ENCODE data around the gene ZNF319. TPM values are rescaled to one million over a fixed set of nuclear protein-coding genes. Genes with fewer than 3 reads are reported as not detected.
A peak's percentile ranks its signal among the peaks of the same experiment; 100 is the strongest.

ZNF319 gene
- polyA plus RNA-seq, 1 experiment = 4.7 TPM

DNA sequence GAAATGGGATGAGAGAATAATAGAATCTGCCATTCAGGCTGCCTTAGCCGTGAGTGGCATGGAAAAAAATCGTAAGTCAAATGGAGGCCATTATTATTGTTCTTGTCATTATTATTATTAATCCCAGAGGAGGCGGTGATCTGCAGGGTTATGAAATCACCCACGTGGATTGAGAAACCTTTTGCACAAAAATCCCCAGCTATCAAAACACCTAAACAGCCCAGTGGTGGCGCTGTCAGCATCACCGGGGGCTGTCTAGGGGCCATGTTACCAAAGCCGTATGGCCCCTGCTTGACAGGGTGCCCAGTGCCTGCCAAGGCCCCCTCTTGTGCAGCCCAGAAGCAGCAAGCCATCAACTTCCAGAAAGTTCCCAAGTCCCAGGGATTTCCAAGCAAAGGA is 54.7 kb downstream of the ZNF319 start:
- ChIA-PET CTCF (no interaction called here), POLR2A (no interaction called here)
- no peak for DNase-seq (ENCODE audit: low read depth, low spot score)
- peaks cover 14% of the 10 kb centered on the region for H3K27me3 ChIP-seq (ENCODE audit: control insufficient read depth, insufficient read depth, low read length)
- no peak overlapping the region for H3K4me3 ChIP-seq (ENCODE audit: low read depth, low read length)
- TF ChIP-seq, protein P1, sequence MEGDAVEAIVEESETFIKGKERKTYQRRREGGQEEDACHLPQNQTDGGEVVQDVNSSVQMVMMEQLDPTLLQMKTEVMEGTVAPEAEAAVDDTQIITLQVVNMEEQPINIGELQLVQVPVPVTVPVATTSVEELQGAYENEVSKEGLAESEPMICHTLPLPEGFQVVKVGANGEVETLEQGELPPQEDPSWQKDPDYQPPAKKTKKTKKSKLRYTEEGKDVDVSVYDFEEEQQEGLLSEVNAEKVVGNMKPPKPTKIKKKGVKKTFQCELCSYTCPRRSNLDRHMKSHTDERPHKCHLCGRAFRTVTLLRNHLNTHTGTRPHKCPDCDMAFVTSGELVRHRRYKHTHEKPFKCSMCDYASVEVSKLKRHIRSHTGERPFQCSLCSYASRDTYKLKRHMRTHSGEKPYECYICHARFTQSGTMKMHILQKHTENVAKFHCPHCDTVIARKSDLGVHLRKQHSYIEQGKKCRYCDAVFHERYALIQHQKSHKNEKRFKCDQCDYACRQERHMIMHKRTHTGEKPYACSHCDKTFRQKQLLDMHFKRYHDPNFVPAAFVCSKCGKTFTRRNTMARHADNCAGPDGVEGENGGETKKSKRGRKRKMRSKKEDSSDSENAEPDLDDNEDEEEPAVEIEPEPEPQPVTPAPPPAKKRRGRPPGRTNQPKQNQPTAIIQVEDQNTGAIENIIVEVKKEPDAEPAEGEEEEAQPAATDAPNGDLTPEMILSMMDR (IDR thresholded peaks at IDR 0.05; ENCODE audit: low read depth, low read length) = peak; percentile 21; the same call in 1 of the 2 replicates
- H3K27ac ChIP-seq (ENCODE audit: low read depth, low read length) = no peak overlapping the region
- no peaks in the 10 kb centered on the region for H3K9me3 ChIP-seq (ENCODE audit: control insufficient read depth, insufficient read depth, low read length)

DNA sequence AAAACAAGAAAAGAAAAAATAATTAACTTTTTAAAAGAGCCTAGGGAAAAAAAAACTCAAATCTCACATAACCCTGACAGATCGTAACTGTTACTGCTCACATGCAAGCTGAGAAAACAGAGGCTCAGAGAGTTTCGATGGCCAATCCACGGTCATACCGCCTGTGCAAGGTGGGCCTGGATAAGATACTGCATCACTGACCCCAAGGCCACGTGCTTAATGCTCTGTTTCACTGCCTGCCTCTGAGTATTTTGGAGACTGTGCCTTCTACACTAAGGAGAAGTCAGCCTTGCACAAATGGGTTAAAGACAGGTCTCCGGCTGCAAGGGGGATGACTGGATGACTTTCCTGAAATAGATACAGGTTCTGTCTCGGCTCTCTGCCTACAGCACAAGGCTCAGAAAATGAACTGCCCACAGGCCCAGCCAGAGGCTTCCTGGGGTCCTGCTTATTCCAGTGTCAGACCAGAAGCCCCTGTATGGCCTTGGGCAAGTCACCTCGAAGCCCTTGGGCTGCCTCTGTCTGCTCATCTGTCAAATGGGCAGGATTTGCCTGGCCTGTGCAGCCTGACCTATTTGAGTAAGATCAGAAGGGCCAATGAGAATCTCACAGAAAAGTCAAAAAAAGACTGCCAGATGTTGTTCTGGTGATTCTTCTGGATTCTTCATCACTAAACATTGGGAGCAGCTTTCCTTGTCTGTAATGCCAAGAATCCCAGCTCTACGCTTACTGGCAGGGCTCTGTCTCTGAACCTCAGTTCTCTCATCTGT is 55.3 kb downstream of the ZNF319 start:
- ChIA-PET POLR2A (interaction anchor here (0.7 kb wide), 1 partner anchor 51 kb away, joined by 4 read pairs; no protein-coding TSS in a partner anchor), CTCF (no interaction called here)
- H3K4me3 ChIP-seq (ENCODE audit: low read depth, low read length) = no peak overlapping the region
- no peak for DNase-seq (ENCODE audit: low read depth, low spot score)
- no peaks in the 10 kb centered on the region; the same call in 1 of the 2 replicates for H3K9me3 ChIP-seq (ENCODE audit: control insufficient read depth, insufficient read depth, low read length)
- TF ChIP-seq, protein P1 (IDR thresholded peaks at IDR 0.05; ENCODE audit: low read depth, low read length) = no peak
- H3K27ac ChIP-seq (ENCODE audit: low read depth, low read length) = no peak overlapping the region
- H3K27me3 ChIP-seq (ENCODE audit: control insufficient read depth, insufficient read depth, low read length) = peaks cover 14% of the 10 kb centered on the region

Other genes with a start within 250 kb of the ZNF319 start
- gene KIFC3, start 198.2 kb downstream of the ZNF319 start, polyA plus RNA-seq (2011; rRNA removed) = 24.4 and 31.2 TPM in 2 replicates
- not detected in 2 replicates for gene CNGB1, start 29.5 kb downstream of the ZNF319 start, polyA plus RNA-seq (2011; rRNA removed)
- 48.7 and 57.9 TPM in 2 replicates for gene USB1, start 735 bp upstream of the ZNF319 start, polyA plus RNA-seq (2011; rRNA removed)
- 0.60 and 0.88 TPM in 2 replicates for gene MMP15, start 25.1 kb upstream of the ZNF319 start, polyA plus RNA-seq (2011; rRNA removed)
- gene CFAP20, start 128.7 kb upstream of the ZNF319 start, polyA plus RNA-seq (2011; rRNA removed) = 35.7 and 36.3 TPM in 2 replicates
- 43.8 and 48.8 TPM in 2 replicates for gene CSNK2A2, start 197.4 kb upstream of the ZNF319 start, polyA plus RNA-seq (2011; rRNA removed)